Measurements from ENCODE around the gene BCAM. TPM values are rescaled to one million over a fixed set of nuclear protein-coding genes. Genes with fewer than 3 reads are reported as not detected.

The BCAM gene
- total and polyA plus RNA-seq, 10 of the 15 experiments (the other 5 are each of a cell fraction or from before 2014, with no cell fraction given) = 0.10 to 0.64 TPM; not detected in 8

GRCh38 chr19:44785993-44786392 lies 22.9 kb upstream of the BCAM start:
- BruUV-seq (replicated peaks) = no TSS peak

More at GRCh38 chr19:44785993-44786392, 22.9 kb upstream of the BCAM start:
- RAD21 ChIA-PET (ENCODE audit: unreplicated experiment) = interaction anchor here (2.2 kb wide), 1 partner anchor 63 kb away, joined by 14 read pairs; no protein-coding TSS in a partner anchor
- H3K27me3 ChIP-seq (replicated peaks in 1 of 2; ENCODE audit: control insufficient read depth in 2 of 2, insufficient read depth in 2 of 2, low read length in 1 of 2) = no peaks in the 10 kb centered on the region
- H3K4me2 ChIP-seq (ENCODE audit: control insufficient read depth, insufficient read depth) = no peak overlapping the region
- SMC1A ChIA-PET (ENCODE audit: uncharacterized antibody, unreplicated experiment) = interaction anchor here (0.7 kb wide), 1 partner anchor 15 kb away, joined by 3 read pairs; no protein-coding TSS in a partner anchor
- 58% methylated on average over 15 of the region's 15 CpGs for WGBS (ENCODE audit: insufficient coverage, insufficient replicate concordance, low lambda C conversion rate, missing lambda C conversion rate)
- no peaks in the 10 kb centered on the region for H3K36me3 ChIP-seq (ENCODE audit: control insufficient read depth in 2 of 2, insufficient read depth in 2 of 2, low read length in 1 of 2)
- no peak overlapping the region for H3K27ac ChIP-seq (ENCODE audit: control insufficient read depth, insufficient read depth)
- DNase-seq (ENCODE audit: low read depth, low spot score) (no peak), ATAC-seq (no peak), FAIRE-seq (no peak)
- intact Hi-C loops (cut with micrococcal nuclease; ENCODE audit: unreplicated experiment) = loop anchor here (2.0 kb wide), 1 partner anchor 59 kb away; no protein-coding TSS in a partner anchor
- no peak overlapping the region for H2AFZ ChIP-seq (ENCODE audit: control insufficient read depth, low read depth, low read length)
- H3K4me1 ChIP-seq (ENCODE audit: control insufficient read depth, insufficient read depth, low read length) = no peaks in the 10 kb centered on the region; the same call in 1 of the 2 replicates
- no peak for TF ChIP-seq HDGF (IDR thresholded peaks at IDR 0.05)
- TF ChIP-seq BRCA1 (IDR thresholded peaks at IDR 0.05; ENCODE audit: low read depth, low read length) = no peak
- no peak for TF ChIP-seq ZNF622 (IDR thresholded peaks at IDR 0.05)
- no peak for TF ChIP-seq FOS (IDR thresholded peaks at IDR 0.05; ENCODE audit: borderline replicate concordance, extremely low read depth, insufficient read length)
- TF ChIP-seq SMARCA5 (IDR thresholded peaks at IDR 0.05) = no peak
- TF ChIP-seq ZNF274 (IDR thresholded peaks at IDR 0.05; ENCODE audit: insufficient read depth, insufficient read length) = no peak
- no peak for TF ChIP-seq SMAD5 (IDR thresholded peaks at IDR 0.05; ENCODE audit: low read depth)
- TF ChIP-seq ESRRA (IDR thresholded peaks at IDR 0.05; ENCODE audit: low read length) = no peak
- no peak for TF ChIP-seq JUNB (IDR thresholded peaks at IDR 0.05)
- TF ChIP-seq CEBPZ (IDR thresholded peaks at IDR 0.05; ENCODE audit: low read depth, low read length) = no peak
- TF ChIP-seq ZNF207 (IDR thresholded peaks at IDR 0.05; ENCODE audit: borderline replicate concordance) = no peak
- no peak for TF ChIP-seq BCLAF1 (IDR thresholded peaks at IDR 0.05)
- no peak for TF ChIP-seq YBX1 (IDR thresholded peaks at IDR 0.05)
- no peak for TF ChIP-seq ZNF217 (IDR thresholded peaks at IDR 0.05)
- TF ChIP-seq CREM (IDR thresholded peaks at IDR 0.05; ENCODE audit: low read depth) = no peak
- no peak for TF ChIP-seq SKIL (IDR thresholded peaks at IDR 0.05; ENCODE audit: low read depth, poor library complexity, severe bottlenecking)
- H3K4me3 ChIP-seq = no peak overlapping the region
- H4K20me1 ChIP-seq (ENCODE audit: control insufficient read depth, insufficient read depth) = no peaks in the 10 kb centered on the region; the same call in 1 of the 2 replicates
- H3K9me3 ChIP-seq (replicated peaks; ENCODE audit: control insufficient read depth, insufficient read depth, low read length) = no peaks in the 10 kb centered on the region
- H3K79me2 ChIP-seq (ENCODE audit: control insufficient read depth, insufficient read depth, low read length) = no peaks in the 10 kb centered on the region
- CTCF ChIA-PET = interaction anchor here (0.6 to 4.9 kb wide), 7 partner anchors 12 to 596 kb away, joined by 3 to 40 read pairs (median 4); partner anchors contain the start of gene NECTIN2
- H3K9ac ChIP-seq (ENCODE audit: control insufficient read depth, insufficient read depth, low read length) = no peak overlapping the region
- in situ Hi-C loops (cut with MboI) = no loop called here
- POLR2A ChIA-PET = no interaction called here
